ENCODE results near the gene SPRR4. TPM values are rescaled to one million over a fixed set of nuclear protein-coding genes. Genes with fewer than 3 reads are reported as not detected.

SPRR4 gene
- total RNA-seq, 1 experiment from 2014 or later: not detected

- H3K27me3 Mint-ChIP-seq (ENCODE audit: insufficient read depth, unreplicated experiment): no peaks in the 10 kb centered on the region
- H3K4me3 Mint-ChIP-seq (ENCODE audit: unreplicated experiment): no peak overlapping the region
- CTCF ChIA-PET: interaction anchor here (0.7 to 1.5 kb wide), 2 partner anchors 125 to 183 kb away, joined by 4 read pairs; no protein-coding TSS in a partner anchor
- no TSS peak for BruUV-seq (replicated peaks)
- H3K27ac Mint-ChIP-seq (ENCODE audit: low read depth, unreplicated experiment): no peak overlapping the region
- DNase-seq (ENCODE audit: unreplicated experiment): no peak
- intact Hi-C loops (cut with micrococcal nuclease): no loop called here
- H3K9me3 Mint-ChIP-seq (ENCODE audit: unreplicated experiment): peaks cover 8% of the 10 kb centered on the region
- H3K4me1 Mint-ChIP-seq (ENCODE audit: insufficient read depth, unreplicated experiment): peaks cover 16% of the 10 kb centered on the region
- POLR2A ChIA-PET: interaction anchor here (1.0 to 1.6 kb wide), 2 partner anchors 13 to 64 kb away, joined by 3 to 4 read pairs; no protein-coding TSS in a partner anchor
- no peaks in the 10 kb centered on the region for H3K36me3 Mint-ChIP-seq (ENCODE audit: insufficient read depth, unreplicated experiment)
- TF ChIP-seq CTCF (IDR thresholded peaks at IDR 0.05; ENCODE audit: unreplicated experiment): no peak
These were observed 26.4 kb downstream of the SPRR4 start for GRCh38 chr1:152996633-152997400.

GRCh38 chr1:152997901-152998300 lies 27.5 kb downstream of the SPRR4 start:
- H3K4me1 Mint-ChIP-seq (ENCODE audit: insufficient read depth, unreplicated experiment): peaks cover 16% of the 10 kb centered on the region
- no peaks in the 10 kb centered on the region for H3K27me3 Mint-ChIP-seq (ENCODE audit: insufficient read depth, unreplicated experiment)
- TF ChIP-seq CTCF (IDR thresholded peaks at IDR 0.05; ENCODE audit: unreplicated experiment): no peak
- ChIA-PET POLR2A (interaction anchor here (1.6 kb wide), 1 partner anchor 12 kb away, joined by 4 read pairs; no protein-coding TSS in a partner anchor), CTCF (interaction anchor here (0.5 kb wide), 1 partner anchor 638 kb away, joined by 4 read pairs; no protein-coding TSS in a partner anchor)
- intact Hi-C loops (cut with micrococcal nuclease): no loop called here
- no peak for DNase-seq (ENCODE audit: unreplicated experiment)
- BruUV-seq (replicated peaks): no TSS peak
- H3K4me3 Mint-ChIP-seq (ENCODE audit: unreplicated experiment): no peak overlapping the region
- no peaks in the 10 kb centered on the region for H3K36me3 Mint-ChIP-seq (ENCODE audit: insufficient read depth, unreplicated experiment)
- peaks cover 8% of the 10 kb centered on the region for H3K9me3 Mint-ChIP-seq (ENCODE audit: unreplicated experiment)
- no peak overlapping the region for H3K27ac Mint-ChIP-seq (ENCODE audit: low read depth, unreplicated experiment)

GRCh38 chr1:152998476-152998875 lies 28.0 kb downstream of the SPRR4 start:
- no peaks in the 10 kb centered on the region for H3K36me3 Mint-ChIP-seq (ENCODE audit: insufficient read depth, unreplicated experiment)
- BruUV-seq (replicated peaks): no TSS peak
- no peak overlapping the region for H3K27ac Mint-ChIP-seq (ENCODE audit: low read depth, unreplicated experiment)
- peaks cover 8% of the 10 kb centered on the region for H3K9me3 Mint-ChIP-seq (ENCODE audit: unreplicated experiment)
- DNase-seq (ENCODE audit: unreplicated experiment): no peak
- intact Hi-C loops (cut with micrococcal nuclease): no loop called here
- ChIA-PET POLR2A (interaction anchor here (1.1 kb wide), 1 partner anchor 8 kb away, joined by 3 read pairs; no protein-coding TSS in a partner anchor), CTCF (interaction anchor here (1.8 kb wide), 1 partner anchor 128 kb away, joined by 8 read pairs; no protein-coding TSS in a partner anchor)
- H3K4me3 Mint-ChIP-seq (ENCODE audit: unreplicated experiment): no peak overlapping the region
- H3K27me3 Mint-ChIP-seq (ENCODE audit: insufficient read depth, unreplicated experiment): no peaks in the 10 kb centered on the region
- TF ChIP-seq CTCF (IDR thresholded peaks at IDR 0.05; ENCODE audit: unreplicated experiment): no peak
- H3K4me1 Mint-ChIP-seq (ENCODE audit: insufficient read depth, unreplicated experiment): peaks cover 16% of the 10 kb centered on the region

- H3K4me1 Mint-ChIP-seq (ENCODE audit: insufficient read depth, unreplicated experiment): peaks cover 16% of the 10 kb centered on the region
- TF ChIP-seq CTCF (IDR thresholded peaks at IDR 0.05; ENCODE audit: unreplicated experiment): no peak
- ChIA-PET POLR2A (interaction anchor here (0.5 to 1.5 kb wide), 4 partner anchors 8 to 13 kb away, joined by 3 to 5 read pairs (median 4); no protein-coding TSS in a partner anchor), CTCF (interaction anchor here (0.6 to 1.8 kb wide), 6 partner anchors 33 to 223 kb away, joined by 3 to 8 read pairs (median 3); no protein-coding TSS in a partner anchor)
- DNase-seq (ENCODE audit: unreplicated experiment): no peak
- H3K4me3 Mint-ChIP-seq (ENCODE audit: unreplicated experiment): no peak overlapping the region
- peak overlapping the region; percentile 0 for H3K27ac Mint-ChIP-seq (ENCODE audit: low read depth, unreplicated experiment)
- H3K9me3 Mint-ChIP-seq (ENCODE audit: unreplicated experiment): peaks cover 8% of the 10 kb centered on the region
- no peaks in the 10 kb centered on the region for H3K36me3 Mint-ChIP-seq (ENCODE audit: insufficient read depth, unreplicated experiment)
- intact Hi-C loops (cut with micrococcal nuclease): no loop called here
- no TSS peak for BruUV-seq (replicated peaks)
- no peaks in the 10 kb centered on the region for H3K27me3 Mint-ChIP-seq (ENCODE audit: insufficient read depth, unreplicated experiment)
These were observed 29.4 kb downstream of the SPRR4 start for GRCh38 chr1:152999818-153000217.
